Muscle layer of duodenum (tissue), 2 donors: ENCODE data around the gene CACNA1I.

Source experiments
- H3K27ac ChIP-seq: one replicate; pipeline ENCODE4 v1.7.0; 2013; ENCODE audit warnings: mild to moderate bottlenecking, low read length
- H3K27me3 ChIP-seq: one replicate; pipeline ENCODE4 v1.7.0; 2013; ENCODE audit warnings: low read depth, mild to moderate bottlenecking, control low read depth, low read length
- H3K36me3 ChIP-seq, 2 donors: one replicate each; pipeline ENCODE4 v1.7.0; 2013; ENCODE audit warnings: low read length in 2 of 2, control low read depth in 1 of 2, mild to moderate bottlenecking in 1 of 2; ENCODE audit not compliant: insufficient read depth in 2 of 2, control insufficient read depth in 1 of 2
- H3K4me1 ChIP-seq, 2 donors: one replicate each; pipeline ENCODE4 v1.7.0; 2013; ENCODE audit warnings: low read length in 2 of 2, mild to moderate bottlenecking in 2 of 2, control low read depth in 1 of 2, moderate library complexity in 1 of 2; ENCODE audit not compliant: insufficient read depth in 2 of 2, control insufficient read depth in 1 of 2
- H3K4me3 ChIP-seq, 2 donors: one replicate each; pipeline ENCODE4 v1.7.0; 2013; ENCODE audit warnings: low read length in 2 of 2, low read depth in 1 of 2, mild to moderate bottlenecking in 1 of 2
- H3K9me3 ChIP-seq, 2 donors: one replicate each; pipeline ENCODE4 v1.7.0; 2013; ENCODE audit warnings: low read length in 2 of 2, control low read depth in 1 of 2, mild to moderate bottlenecking in 1 of 2; ENCODE audit not compliant: control insufficient read depth in 1 of 2
- donor health status: healthy.

Gene CACNA1I

GRCh38 chr22:39721206-39722031 lies 150.9 kb downstream of the CACNA1I start:
- Histone ChIP-seq H3K4me1 (no peaks in the 10 kb centered on the region), H3K27ac (no peak overlapping the region), H3K36me3 (no peaks in the 10 kb centered on the region), H3K4me3 (no peak overlapping the region), H3K27me3 (no peaks in the 10 kb centered on the region), H3K9me3 (no peaks in the 10 kb centered on the region)

GRCh38 chr22:39722032-39722325 lies 151.4 kb downstream of the CACNA1I start:
- peaks cover 4% of the 10 kb centered on the region for H3K27me3 ChIP-seq
- no peaks in the 10 kb centered on the region for H3K4me1 ChIP-seq
- H3K9me3 ChIP-seq: no peaks in the 10 kb centered on the region
- no peak overlapping the region for H3K4me3 ChIP-seq
- no peak overlapping the region for H3K27ac ChIP-seq
- no peaks in the 10 kb centered on the region for H3K36me3 ChIP-seq

- Histone ChIP-seq H3K4me3 (no peak overlapping the region), H3K27ac (no peak overlapping the region), H3K27me3 (peaks cover 4% of the 10 kb centered on the region), H3K4me1 (no peaks in the 10 kb centered on the region), H3K9me3 (no peaks in the 10 kb centered on the region), H3K36me3 (no peaks in the 10 kb centered on the region)
These were observed 151.9 kb downstream of the CACNA1I start for GRCh38 chr22:39722501-39722900.

- H3K36me3 ChIP-seq: no peaks in the 10 kb centered on the region
- H3K9me3 ChIP-seq: no peaks in the 10 kb centered on the region
- H3K27me3 ChIP-seq: peaks cover 4% of the 10 kb centered on the region
- H3K27ac ChIP-seq: no peak overlapping the region
- no peak overlapping the region for H3K4me3 ChIP-seq
- no peaks in the 10 kb centered on the region for H3K4me1 ChIP-seq
These were observed 152.9 kb downstream of the CACNA1I start for GRCh38 chr22:39723463-39723862.

GRCh38 chr22:39723899-39724351 lies 153.4 kb downstream of the CACNA1I start:
- H3K27ac ChIP-seq: no peak overlapping the region
- peaks cover 4% of the 10 kb centered on the region for H3K27me3 ChIP-seq
- no peaks in the 10 kb centered on the region for H3K9me3 ChIP-seq
- H3K4me1 ChIP-seq: no peaks in the 10 kb centered on the region
- no peak overlapping the region for H3K4me3 ChIP-seq
- H3K36me3 ChIP-seq: no peaks in the 10 kb centered on the region

GRCh38 chr22:39724390-39724789 lies 153.8 kb downstream of the CACNA1I start:
- peaks cover 4% of the 10 kb centered on the region for H3K27me3 ChIP-seq

GRCh38 chr22:39724857-39725256 lies 154.3 kb downstream of the CACNA1I start:
- peaks cover 4% of the 10 kb centered on the region for H3K27me3 ChIP-seq
- no peaks in the 10 kb centered on the region for H3K36me3 ChIP-seq
- H3K27ac ChIP-seq: no peak overlapping the region
- H3K4me1 ChIP-seq: no peaks in the 10 kb centered on the region
- no peak overlapping the region for H3K4me3 ChIP-seq
- no peaks in the 10 kb centered on the region for H3K9me3 ChIP-seq

More at GRCh38 chr22:39724390-39724789, 153.8 kb downstream of the CACNA1I start:
- Histone ChIP-seq H3K4me1 (no peaks in the 10 kb centered on the region), H3K4me3 (no peak overlapping the region), H3K36me3 (no peaks in the 10 kb centered on the region), H3K27ac (no peak overlapping the region), H3K9me3 (no peaks in the 10 kb centered on the region)

GRCh38 chr22:39725351-39726035 lies 154.9 kb downstream of the CACNA1I start:
- Histone ChIP-seq H3K27me3 (peaks cover 4% of the 10 kb centered on the region), H3K4me1 (no peaks in the 10 kb centered on the region), H3K27ac (no peak overlapping the region), H3K4me3 (no peak overlapping the region), H3K9me3 (no peaks in the 10 kb centered on the region), H3K36me3 (no peaks in the 10 kb centered on the region)

GRCh38 chr22:39727541-39727940 lies 157.0 kb downstream of the CACNA1I start:
- H3K4me3 ChIP-seq: no peak overlapping the region
- H3K27me3 ChIP-seq: peaks cover 4% of the 10 kb centered on the region
- no peaks in the 10 kb centered on the region for H3K9me3 ChIP-seq
- no peaks in the 10 kb centered on the region for H3K4me1 ChIP-seq
- H3K36me3 ChIP-seq: no peaks in the 10 kb centered on the region
- H3K27ac ChIP-seq: no peak overlapping the region

- Histone ChIP-seq H3K27ac (no peak overlapping the region), H3K27me3 (peaks cover 4% of the 10 kb centered on the region)
These were observed 157.8 kb downstream of the CACNA1I start for GRCh38 chr22:39728236-39728860.

GRCh38 chr22:39729141-39729934 lies 158.8 kb downstream of the CACNA1I start:
- no peak overlapping the region for H3K4me3 ChIP-seq
- H3K27me3 ChIP-seq: peaks cover 4% of the 10 kb centered on the region
- no peaks in the 10 kb centered on the region for H3K36me3 ChIP-seq
- H3K4me1 ChIP-seq: no peaks in the 10 kb centered on the region
- no peaks in the 10 kb centered on the region for H3K9me3 ChIP-seq
- no peak overlapping the region for H3K27ac ChIP-seq

More at GRCh38 chr22:39728236-39728860, 157.8 kb downstream of the CACNA1I start:
- Histone ChIP-seq H3K9me3 (no peaks in the 10 kb centered on the region), H3K4me3 (no peak overlapping the region), H3K36me3 (no peaks in the 10 kb centered on the region), H3K4me1 (no peaks in the 10 kb centered on the region)
